ENCODE data around the gene CHRDL2. TPM values are rescaled to one million over a fixed set of nuclear protein-coding genes. Genes with fewer than 3 reads are reported as not detected.

CHRDL2 gene
- total RNA-seq, 2 donors from 2014 or later, result not detected

DNA sequence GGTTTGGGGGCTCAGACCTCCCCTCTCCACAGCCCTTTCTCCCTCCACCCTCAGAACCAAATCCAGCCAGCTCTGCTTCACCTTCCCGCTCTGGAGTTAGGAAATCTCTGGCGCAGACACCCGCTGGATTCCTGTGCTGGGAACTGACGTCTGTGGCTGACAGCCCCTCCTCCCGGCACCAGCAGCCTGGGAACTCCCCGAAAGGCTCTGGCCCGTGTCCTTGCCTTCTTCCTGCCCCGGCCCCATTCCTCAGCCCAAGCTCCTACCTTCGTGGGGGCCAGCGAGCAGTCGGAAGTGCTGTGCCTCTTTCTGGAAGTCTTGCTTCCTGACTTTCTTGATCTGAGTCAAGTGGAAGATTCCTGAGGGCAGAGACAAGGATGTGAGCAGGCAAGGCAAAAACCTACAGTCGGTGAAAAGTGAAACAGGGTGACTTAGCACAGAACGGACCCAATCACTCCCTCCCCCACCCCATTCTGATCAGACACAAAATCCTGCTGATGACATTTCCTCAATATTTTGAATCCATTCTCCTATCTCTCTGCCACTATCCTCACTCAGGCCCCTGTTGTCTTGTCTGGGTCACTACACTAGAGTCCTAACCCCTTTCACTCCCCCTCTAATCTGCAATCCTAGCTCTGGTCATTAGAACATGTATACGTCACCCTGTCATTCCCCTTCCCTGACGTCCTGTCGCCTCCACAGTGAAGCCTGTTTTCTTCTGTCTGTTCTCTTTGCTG is 34.1 kb downstream of the CHRDL2 start:
- Mint-ChIP-seq H3K27me3 (peaks cover 46% of the 10 kb centered on the region), H3K4me3 (no peak overlapping the region), H3K27ac (no peak overlapping the region)

DNA sequence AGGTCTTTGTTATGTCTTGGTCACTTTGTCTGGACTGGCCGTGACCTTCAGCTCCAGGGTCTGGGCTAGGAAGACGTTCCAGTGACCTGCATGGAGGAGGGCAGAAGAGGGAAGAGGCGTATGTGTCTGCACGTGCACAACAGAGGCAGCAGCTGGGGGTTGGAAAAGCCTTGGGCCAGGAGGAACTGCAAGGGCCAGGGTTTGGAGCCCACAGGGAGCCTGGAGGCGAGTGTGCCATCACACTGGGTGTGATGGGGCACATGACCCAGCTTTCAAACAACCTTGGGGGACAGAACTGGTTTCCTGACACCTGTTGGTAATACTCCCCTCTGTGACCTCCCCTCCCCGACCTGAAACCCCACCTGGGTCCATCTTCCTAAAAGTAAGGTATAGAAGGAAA is 34.7 kb downstream of the CHRDL2 start:
- ATAC-seq, result no peak
- Mint-ChIP-seq H3K27ac (no peak overlapping the region), H3K4me3 (no peak overlapping the region), H3K4me1 (peaks cover 11% of the 10 kb centered on the region), H3K36me3 (ENCODE audit: low read depth) (peaks cover 10% of the 10 kb centered on the region), H3K27me3 (peaks cover 46% of the 10 kb centered on the region)
- H3K9me3 ChIP-seq (ENCODE audit: control insufficient read depth, low read length, poor library complexity, severe bottlenecking), result no peaks in the 10 kb centered on the region
- DNase-seq, result no peak

More for the DNA sequence above, 34.1 kb downstream of the CHRDL2 start:
- peaks cover 11% of the 10 kb centered on the region for H3K4me1 Mint-ChIP-seq
- DNase-seq (no peak), ATAC-seq (no peak)
- no peaks in the 10 kb centered on the region for H3K9me3 ChIP-seq (ENCODE audit: control insufficient read depth, low read length, poor library complexity, severe bottlenecking)
- H3K36me3 Mint-ChIP-seq (ENCODE audit: low read depth), result peaks cover 10% of the 10 kb centered on the region

DNA sequence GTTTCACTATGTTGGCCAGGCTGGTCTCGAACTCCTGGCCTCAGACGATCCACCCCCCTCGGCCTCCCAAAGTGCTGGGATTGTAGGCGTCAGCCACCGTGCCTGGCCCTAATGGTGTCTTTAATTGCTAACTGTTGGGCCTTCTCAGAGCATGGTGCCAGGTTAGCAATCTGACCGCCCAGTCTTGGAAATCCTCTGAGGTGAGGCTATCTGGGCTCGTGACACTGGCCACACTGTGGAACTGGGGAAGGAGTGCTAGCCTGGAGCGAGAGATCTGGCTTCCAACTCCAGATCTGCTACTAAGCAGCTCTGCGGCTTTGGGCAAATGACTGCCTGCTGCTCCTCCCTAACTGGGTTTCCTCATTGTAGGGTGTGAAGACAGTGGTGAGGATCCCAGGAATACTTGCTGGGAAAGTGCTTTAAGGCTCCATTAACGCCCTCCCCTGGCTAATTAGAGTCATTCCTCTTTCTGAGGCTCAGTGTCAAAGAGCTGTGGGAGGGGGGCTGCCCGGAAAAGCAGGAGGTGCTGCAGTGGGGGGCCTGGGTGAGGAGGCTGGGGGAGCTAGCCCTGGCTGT is 35.4 kb downstream of the CHRDL2 start:
- DNase-seq, result no peak
- H3K9me3 ChIP-seq (ENCODE audit: control insufficient read depth, low read length, poor library complexity, severe bottlenecking), result no peaks in the 10 kb centered on the region
- Mint-ChIP-seq H3K36me3 (ENCODE audit: low read depth) (peaks cover 10% of the 10 kb centered on the region), H3K27ac (no peak overlapping the region), H3K27me3 (peaks cover 46% of the 10 kb centered on the region), H3K4me3 (no peak overlapping the region), H3K4me1 (peaks cover 11% of the 10 kb centered on the region)
- no peak for ATAC-seq

DNA sequence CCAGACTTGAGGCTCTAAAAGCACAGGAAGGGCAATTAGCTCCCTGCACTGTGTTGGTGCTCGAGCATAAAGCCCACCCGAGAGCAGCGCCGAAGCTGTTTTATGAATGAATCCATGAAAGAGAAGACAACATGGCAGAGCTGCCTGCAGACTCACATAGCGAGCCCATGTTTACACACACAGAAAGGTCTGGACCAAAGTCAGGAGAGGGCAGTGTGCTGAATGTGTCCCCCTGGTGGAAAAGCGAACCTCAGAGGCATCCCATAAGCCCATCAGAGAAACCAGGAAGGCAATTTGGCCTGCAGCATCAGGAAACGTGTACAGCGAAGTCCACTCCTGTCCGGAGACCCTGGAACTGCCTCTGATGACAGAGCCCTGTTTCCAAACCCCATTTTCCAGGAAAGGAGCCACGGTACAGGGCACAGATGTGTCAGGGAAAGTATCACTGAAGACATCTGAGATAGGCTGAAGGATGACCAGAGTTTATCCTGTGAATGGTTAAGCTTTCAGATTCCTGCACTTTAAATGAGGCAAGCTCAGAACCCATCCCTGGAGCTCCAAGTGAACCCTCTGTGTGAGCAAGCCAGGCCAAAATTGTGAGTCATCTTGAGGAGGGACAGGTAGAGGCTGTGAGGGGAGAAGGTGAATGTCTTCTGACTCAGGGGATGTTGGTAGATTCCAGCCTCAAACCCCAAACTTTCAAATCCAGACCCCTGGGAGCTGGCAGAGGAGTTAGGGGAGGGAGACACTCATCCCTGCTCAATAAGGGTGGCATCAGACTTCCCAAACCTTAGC is 36.9 kb downstream of the CHRDL2 start:
- ATAC-seq (no peak), DNase-seq (no peak)
- H3K4me1 Mint-ChIP-seq, result peaks cover 11% of the 10 kb centered on the region
- H3K36me3 Mint-ChIP-seq (ENCODE audit: low read depth), result peaks cover 10% of the 10 kb centered on the region
- H3K27ac Mint-ChIP-seq, result no peak overlapping the region
- H3K27me3 Mint-ChIP-seq, result peaks cover 46% of the 10 kb centered on the region
- no peaks in the 10 kb centered on the region for H3K9me3 ChIP-seq (ENCODE audit: control insufficient read depth, low read length, poor library complexity, severe bottlenecking)
- H3K4me3 Mint-ChIP-seq, result no peak overlapping the region

DNA sequence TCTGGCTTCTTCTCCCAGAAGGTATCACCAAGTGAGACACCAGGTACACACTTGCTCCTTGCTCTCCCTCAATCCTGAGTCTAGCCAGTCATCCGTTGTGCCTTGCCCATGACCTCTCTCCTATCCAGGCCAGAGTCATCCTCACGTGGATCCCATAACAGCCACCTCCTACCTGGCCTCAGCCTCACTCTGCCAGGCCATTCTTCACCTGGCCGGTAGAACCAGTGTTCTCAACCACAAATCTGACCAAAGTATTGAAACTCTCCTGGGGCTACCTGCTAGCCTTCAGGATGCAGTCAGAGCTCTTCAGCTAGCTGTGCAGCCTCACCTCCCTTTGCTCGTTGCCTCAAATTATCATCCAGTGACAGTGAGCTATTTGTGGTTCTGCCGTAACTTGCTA is 37.7 kb downstream of the CHRDL2 start:
- peaks cover 10% of the 10 kb centered on the region for H3K36me3 Mint-ChIP-seq (ENCODE audit: low read depth)
- no peaks in the 10 kb centered on the region for H3K9me3 ChIP-seq (ENCODE audit: control insufficient read depth, low read length, poor library complexity, severe bottlenecking)
- DNase-seq (no peak), ATAC-seq (no peak)
- H3K27ac Mint-ChIP-seq, result no peak overlapping the region
- H3K4me3 Mint-ChIP-seq, result no peak overlapping the region
- peaks cover 46% of the 10 kb centered on the region for H3K27me3 Mint-ChIP-seq
- peaks cover 11% of the 10 kb centered on the region for H3K4me1 Mint-ChIP-seq

DNA sequence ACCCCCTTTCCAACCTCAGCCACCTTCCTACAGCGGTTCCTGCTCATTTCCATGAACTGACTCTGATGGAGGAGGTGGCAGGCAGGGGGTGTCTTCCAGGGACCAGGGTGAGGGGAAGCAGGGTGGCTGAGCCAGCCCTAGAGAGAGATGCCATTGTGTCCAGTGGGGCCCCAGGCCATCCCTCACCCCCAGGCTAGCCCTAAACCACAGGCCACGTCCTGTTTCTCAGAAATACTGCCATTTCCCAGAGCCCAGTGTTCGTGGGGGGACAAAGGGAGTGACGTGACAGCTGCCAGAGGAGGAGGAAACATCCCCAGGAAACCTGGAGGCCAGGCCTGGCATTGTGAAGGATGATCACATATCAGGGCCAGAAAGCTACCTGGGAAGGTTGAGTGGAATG is 39.5 kb downstream of the CHRDL2 start:
- H3K4me1 Mint-ChIP-seq, result peaks cover 4% of the 10 kb centered on the region
- no peaks in the 10 kb centered on the region for H3K9me3 ChIP-seq (ENCODE audit: control insufficient read depth, low read length, poor library complexity, severe bottlenecking)
- H3K27me3 Mint-ChIP-seq, result peaks cover 36% of the 10 kb centered on the region
- peaks cover 8% of the 10 kb centered on the region for H3K36me3 Mint-ChIP-seq (ENCODE audit: low read depth)
- DNase-seq, result no peak
- ATAC-seq, result no peak
- no peak overlapping the region for H3K4me3 Mint-ChIP-seq
- H3K27ac Mint-ChIP-seq, result no peak overlapping the region

DNA sequence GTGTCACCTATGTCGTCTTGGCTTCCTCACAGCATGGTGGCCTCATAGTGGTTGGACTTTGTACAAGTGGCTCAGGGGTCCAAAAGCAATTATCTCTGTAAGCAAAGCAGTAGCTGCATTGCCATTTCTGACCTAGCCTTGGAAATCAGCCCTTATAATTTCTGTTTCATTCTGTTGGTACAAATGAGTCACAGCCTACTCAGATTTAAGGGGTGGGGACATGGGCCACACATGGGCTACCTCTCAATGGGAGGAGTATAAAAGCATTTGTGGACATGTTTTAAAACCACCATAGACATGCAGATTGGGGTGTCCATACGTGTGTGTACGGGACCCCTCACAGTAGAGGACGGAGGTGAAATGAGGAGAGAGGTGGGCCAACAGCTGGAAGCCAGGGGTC is 41.6 kb downstream of the CHRDL2 start:
- ATAC-seq, result no peak
- H3K4me3 Mint-ChIP-seq, result no peak overlapping the region
- H3K27me3 Mint-ChIP-seq, result peaks cover 26% of the 10 kb centered on the region
- DNase-seq, result no peak
- no peak overlapping the region for H3K27ac Mint-ChIP-seq
- H3K4me1 Mint-ChIP-seq, result peaks cover 8% of the 10 kb centered on the region
- H3K9me3 ChIP-seq (ENCODE audit: control insufficient read depth, low read length, poor library complexity, severe bottlenecking), result no peaks in the 10 kb centered on the region
- H3K36me3 Mint-ChIP-seq (ENCODE audit: low read depth), result peaks cover 12% of the 10 kb centered on the region

DNA sequence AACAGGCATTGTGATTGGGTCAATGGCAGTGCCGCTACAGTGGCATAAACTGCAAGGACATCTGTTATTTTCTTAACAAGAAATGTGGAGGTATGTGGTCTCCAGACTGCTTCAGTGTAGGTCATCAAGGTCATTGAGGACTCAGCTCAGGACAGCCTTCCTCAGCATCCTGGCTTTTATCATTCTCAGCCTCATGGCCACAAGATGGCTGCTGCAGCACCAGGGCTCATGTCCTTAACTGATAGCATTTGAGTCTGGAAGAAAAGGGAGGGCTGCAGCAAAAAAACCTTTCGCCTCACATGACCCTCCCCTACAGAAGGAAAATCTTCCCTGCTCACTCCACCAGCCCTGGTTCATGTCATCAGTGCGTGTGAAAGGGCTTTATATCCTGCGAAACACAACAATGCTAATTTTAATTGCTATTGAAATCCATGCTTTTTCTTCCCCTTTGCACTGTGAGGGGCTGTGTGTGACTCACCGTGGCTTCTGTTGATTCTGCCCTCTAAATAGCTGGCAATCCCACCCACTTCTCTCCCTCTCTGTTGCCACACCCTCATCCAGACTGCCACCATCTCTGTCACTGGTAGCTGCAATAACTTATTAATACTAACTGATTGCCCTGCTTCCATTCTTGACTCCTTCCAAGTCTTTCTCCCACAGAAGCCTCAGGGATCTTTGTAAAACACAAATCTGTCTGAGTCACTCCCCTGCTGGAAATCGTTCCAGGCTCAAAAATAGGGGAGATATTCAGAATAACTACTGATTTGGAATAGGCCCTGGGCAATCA is 43.8 kb downstream of the CHRDL2 start:
- H3K9me3 ChIP-seq (ENCODE audit: control insufficient read depth, low read length, poor library complexity, severe bottlenecking), result no peaks in the 10 kb centered on the region
- DNase-seq (no peak), ATAC-seq (no peak)
- Mint-ChIP-seq H3K4me3 (no peak overlapping the region), H3K27me3 (peaks cover 23% of the 10 kb centered on the region), H3K4me1 (peaks cover 6% of the 10 kb centered on the region), H3K36me3 (ENCODE audit: low read depth) (peaks cover 6% of the 10 kb centered on the region), H3K27ac (no peak overlapping the region)

DNA sequence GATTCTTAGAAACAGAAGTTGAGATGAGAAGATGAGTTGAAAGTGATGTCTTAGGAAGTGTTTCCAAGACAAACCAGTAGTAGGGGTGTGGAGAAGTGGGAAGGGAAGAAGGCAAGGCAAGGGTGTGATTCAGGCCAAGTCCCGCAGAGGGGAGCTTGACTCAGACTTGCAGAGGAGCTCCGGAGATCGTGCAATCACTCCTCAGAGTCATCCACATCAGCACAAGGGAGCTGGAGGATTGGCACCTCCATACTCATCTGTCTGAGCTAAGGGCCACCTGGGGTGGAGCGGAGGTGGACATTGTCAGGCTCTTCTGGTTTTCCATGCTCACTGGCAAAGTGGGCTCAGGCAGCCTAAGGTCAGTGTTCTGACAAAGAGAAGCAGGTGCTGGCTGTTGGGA is 44.4 kb downstream of the CHRDL2 start:
- H3K4me1 Mint-ChIP-seq, result peaks cover 6% of the 10 kb centered on the region
- no peak for ATAC-seq
- no peak overlapping the region for H3K27ac Mint-ChIP-seq
- H3K36me3 Mint-ChIP-seq (ENCODE audit: low read depth), result peaks cover 8% of the 10 kb centered on the region
- no peaks in the 10 kb centered on the region for H3K9me3 ChIP-seq (ENCODE audit: control insufficient read depth, low read length, poor library complexity, severe bottlenecking)
- H3K4me3 Mint-ChIP-seq, result no peak overlapping the region
- peaks cover 29% of the 10 kb centered on the region for H3K27me3 Mint-ChIP-seq
- no peak for DNase-seq

DNA sequence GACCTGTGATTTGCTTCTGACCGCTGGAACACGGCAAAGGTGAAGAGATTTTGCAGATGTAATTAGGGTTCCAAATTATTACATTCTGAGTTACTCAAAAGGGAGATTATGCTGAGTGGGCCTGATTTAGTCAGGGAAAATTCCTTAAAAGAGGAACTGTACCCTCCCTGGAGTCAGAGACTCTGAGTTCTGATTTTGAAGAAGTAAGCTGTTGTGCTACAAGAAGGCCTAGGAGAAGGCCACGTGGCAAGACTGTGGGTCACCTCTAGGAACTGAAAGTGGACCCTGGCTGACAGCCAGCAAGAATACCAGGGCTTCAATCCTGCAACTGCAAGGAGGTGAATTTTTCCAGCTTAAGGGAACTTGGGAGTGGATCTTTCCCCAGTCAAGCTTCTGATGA is 45.3 kb downstream of the CHRDL2 start:
- DNase-seq (no peak), ATAC-seq (no peak)
- H3K36me3 Mint-ChIP-seq (ENCODE audit: low read depth), result peaks cover 12% of the 10 kb centered on the region
- H3K4me1 Mint-ChIP-seq, result peaks cover 6% of the 10 kb centered on the region
- H3K9me3 ChIP-seq (ENCODE audit: control insufficient read depth, low read length, poor library complexity, severe bottlenecking), result no peaks in the 10 kb centered on the region
- no peak overlapping the region for H3K27ac Mint-ChIP-seq
- no peak overlapping the region for H3K4me3 Mint-ChIP-seq
- H3K27me3 Mint-ChIP-seq, result peaks cover 35% of the 10 kb centered on the region

DNA sequence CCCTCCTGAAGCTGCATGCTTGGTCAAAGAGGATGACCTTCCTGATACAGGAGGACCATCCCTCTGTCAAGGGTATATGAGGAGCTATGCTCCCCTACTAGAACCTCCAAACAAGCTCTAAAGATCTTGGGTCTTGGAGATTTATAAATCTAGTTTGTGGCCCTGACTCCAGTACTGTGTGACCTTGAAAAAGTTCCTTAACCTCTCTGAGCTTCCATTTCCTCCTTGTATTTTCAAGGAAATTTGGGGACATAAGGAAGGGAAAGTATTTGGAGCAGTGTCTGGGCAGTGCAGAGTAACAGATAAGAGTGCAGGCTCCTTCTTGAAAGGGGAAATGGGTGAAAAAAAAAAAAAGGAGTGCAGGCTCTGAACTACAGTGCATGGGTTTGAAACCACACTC is 45.9 kb downstream of the CHRDL2 start:
- no peaks in the 10 kb centered on the region for H3K9me3 ChIP-seq (ENCODE audit: control insufficient read depth, low read length, poor library complexity, severe bottlenecking)
- no peak for DNase-seq
- ATAC-seq, result no peak
- peaks cover 41% of the 10 kb centered on the region for H3K27me3 Mint-ChIP-seq
- H3K4me3 Mint-ChIP-seq, result no peak overlapping the region
- H3K27ac Mint-ChIP-seq, result no peak overlapping the region
- peaks cover 12% of the 10 kb centered on the region for H3K36me3 Mint-ChIP-seq (ENCODE audit: low read depth)
- H3K4me1 Mint-ChIP-seq, result peaks cover 6% of the 10 kb centered on the region

DNA sequence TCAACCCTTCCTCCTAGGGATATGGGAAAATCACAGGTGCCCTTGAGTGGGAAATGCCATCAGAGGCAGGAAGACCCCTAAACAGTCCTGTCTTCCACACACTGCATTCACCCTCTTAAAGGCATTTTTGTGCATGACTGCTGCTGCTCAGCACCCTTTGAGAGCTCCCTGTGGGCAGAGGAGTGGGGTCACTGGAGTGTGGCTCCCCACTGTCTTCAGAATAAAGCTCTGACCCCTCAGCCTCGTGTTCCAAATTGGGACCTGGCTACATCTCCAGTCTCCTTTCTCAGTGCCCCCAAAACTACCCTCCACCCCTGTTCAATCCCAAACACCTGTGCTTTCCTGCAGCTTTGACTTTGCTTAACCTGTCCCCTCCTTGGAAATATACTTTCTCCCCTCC is 46.6 kb downstream of the CHRDL2 start:
- no peak overlapping the region for H3K27ac Mint-ChIP-seq
- no peaks in the 10 kb centered on the region for H3K9me3 ChIP-seq (ENCODE audit: control insufficient read depth, low read length, poor library complexity, severe bottlenecking)
- H3K27me3 Mint-ChIP-seq, result peaks cover 47% of the 10 kb centered on the region
- H3K4me3 Mint-ChIP-seq, result no peak overlapping the region
- H3K4me1 Mint-ChIP-seq, result peaks cover 6% of the 10 kb centered on the region
- ATAC-seq (no peak), DNase-seq (no peak)
- H3K36me3 Mint-ChIP-seq (ENCODE audit: low read depth), result peaks cover 14% of the 10 kb centered on the region

DNA sequence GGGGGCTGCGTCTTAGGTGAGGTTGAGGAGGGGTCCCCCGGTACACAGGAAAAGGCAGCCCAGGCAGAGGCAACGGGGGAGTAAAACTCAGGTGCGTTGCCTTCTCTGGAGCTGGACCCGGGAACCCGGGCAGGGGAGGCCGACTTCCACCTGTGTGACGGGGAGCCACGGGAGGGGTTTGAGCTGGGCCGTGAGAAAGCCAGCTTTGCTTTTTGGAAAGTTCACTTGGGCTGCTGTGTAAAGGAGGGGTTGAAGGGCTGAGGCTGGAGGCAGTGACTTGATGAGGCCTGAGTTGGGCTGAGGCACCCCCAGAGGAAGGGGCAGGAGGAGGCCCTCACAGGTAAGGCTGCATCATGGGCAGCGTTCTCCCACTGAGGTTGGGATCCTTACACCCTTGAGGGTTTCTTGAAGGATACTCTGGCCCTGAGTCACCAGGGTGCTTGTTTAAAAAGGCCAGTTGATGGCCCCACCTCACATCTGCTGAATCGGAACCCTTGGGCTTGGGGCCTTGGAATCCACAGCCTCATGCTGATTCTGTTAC is 47.2 kb downstream of the CHRDL2 start:
- H3K36me3 Mint-ChIP-seq (ENCODE audit: low read depth), result peaks cover 14% of the 10 kb centered on the region
- peaks cover 6% of the 10 kb centered on the region for H3K4me1 Mint-ChIP-seq
- no peak overlapping the region for H3K4me3 Mint-ChIP-seq

More for the DNA sequence above, 47.2 kb downstream of the CHRDL2 start:
- Mint-ChIP-seq H3K27me3 (peaks cover 47% of the 10 kb centered on the region), H3K27ac (no peak overlapping the region)
- no peak for DNase-seq
- no peaks in the 10 kb centered on the region for H3K9me3 ChIP-seq (ENCODE audit: control insufficient read depth, low read length, poor library complexity, severe bottlenecking)
- no peak for ATAC-seq
